ENCODE data around the gene PHEX.

The PHEX gene

GRCh38 chrX:22093550-22093949 lies 61.4 kb downstream of the PHEX start:
- intact Hi-C loops (cut with DNase I): no loop called here
- DNase-seq: no peak

- intact Hi-C loops (cut with DNase I): no loop called here
- DNase-seq: no peak
Observed at GRCh38 chrX:22095286-22095685, 63.2 kb downstream of the PHEX start.

GRCh38 chrX:22095856-22096255 lies 63.7 kb downstream of the PHEX start:
- intact Hi-C loops (cut with DNase I): no loop called here
- DNase-seq: no peak

DNA sequence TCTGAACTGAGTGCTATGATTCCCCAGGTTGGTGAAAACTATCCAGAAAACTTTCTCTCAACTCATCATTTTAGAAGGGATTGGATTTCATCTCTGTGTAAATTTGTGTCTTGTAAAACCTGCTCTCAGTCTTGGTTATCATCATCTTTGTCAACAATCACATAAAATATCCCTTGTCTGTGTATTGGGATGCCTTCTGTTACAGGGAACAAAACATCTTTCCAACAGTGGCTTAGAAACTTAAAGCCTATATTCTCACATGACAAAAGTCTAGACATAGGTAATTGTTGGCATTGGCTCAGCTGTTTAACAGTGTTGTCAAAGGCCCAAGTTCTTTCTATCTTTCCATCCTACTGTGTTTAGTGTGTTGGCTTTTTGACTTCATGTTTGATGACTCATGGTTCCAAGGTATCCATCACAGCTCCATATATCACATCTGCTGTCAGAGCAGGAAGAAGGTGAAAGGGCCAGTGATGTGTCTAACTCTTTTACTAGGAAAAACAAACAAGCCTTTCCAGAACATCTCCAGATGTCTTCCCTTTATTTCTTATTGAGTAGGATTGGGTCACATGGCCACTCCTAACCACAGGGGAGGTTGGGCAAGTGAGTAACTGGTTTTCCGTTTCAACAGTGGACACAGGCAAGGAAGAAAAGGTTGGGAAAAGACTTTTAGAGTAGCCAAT lies 65.0 kb downstream of the PHEX start:
- intact Hi-C loops (cut with DNase I): no loop called here
- no peak for DNase-seq

- DNase-seq: no peak
- intact Hi-C loops (cut with DNase I): no loop called here
Observed at GRCh38 chrX:22105231-22105630, 73.1 kb downstream of the PHEX start.

GRCh38 chrX:22105971-22106370 lies 73.8 kb downstream of the PHEX start:
- no peak for DNase-seq
- intact Hi-C loops (cut with DNase I): no loop called here

DNA sequence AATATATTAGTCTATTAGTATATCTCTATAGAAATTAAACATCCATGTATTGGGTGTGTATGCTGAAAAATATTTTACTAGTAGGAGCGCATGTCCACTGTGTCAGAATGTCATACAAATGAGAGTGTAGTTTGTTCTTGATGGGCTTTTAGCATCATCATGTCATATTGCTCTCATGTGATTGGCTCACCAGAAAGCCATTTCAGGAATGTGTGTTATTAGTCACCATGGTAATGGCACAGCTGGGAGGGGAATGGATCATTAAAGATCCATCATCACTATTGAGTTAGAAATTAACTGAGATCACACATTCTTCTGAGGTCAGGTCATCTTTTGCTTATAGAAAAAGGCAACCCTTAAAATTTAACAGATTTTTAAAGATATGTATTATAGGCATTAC lies 77.3 kb downstream of the PHEX start:
- intact Hi-C loops (cut with DNase I): no loop called here
- no peak for DNase-seq

DNA sequence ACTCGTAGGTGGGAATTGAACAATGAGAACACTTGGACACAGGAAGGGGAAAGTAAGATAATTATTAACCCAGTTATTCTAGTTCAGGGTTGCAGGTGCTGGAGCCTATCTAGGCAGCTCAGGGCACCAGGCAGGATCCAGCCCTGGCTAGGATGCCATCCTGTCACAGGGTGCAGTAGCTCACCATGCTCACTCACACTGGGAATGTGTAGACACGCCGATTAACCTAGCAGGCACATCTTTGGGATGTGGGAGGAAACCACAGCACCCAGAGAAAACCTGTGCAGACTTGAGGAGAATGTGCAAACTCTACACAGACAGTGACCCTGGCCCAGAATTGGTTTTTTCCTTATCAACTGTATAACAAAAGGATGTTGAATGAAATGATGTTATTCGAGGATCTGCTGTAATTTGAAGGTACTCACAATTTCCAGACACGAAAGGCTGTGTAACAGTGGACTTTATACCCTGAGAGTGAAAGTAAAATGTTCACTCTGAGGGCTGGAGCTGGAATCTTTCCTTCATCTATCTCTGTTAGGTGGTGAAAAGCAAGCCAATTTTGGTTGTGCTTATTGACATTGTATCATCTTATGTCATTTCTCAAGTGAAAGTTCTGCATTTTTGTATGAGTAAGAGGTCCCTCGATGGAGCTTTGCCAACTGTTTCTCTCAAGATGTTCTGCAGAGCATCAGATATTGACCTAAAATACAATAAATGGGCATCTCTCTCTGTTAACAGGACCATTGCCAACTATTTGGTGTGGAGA lies 78.8 kb downstream of the PHEX start:
- no peak for DNase-seq
- intact Hi-C loops (cut with DNase I): no loop called here

DNA sequence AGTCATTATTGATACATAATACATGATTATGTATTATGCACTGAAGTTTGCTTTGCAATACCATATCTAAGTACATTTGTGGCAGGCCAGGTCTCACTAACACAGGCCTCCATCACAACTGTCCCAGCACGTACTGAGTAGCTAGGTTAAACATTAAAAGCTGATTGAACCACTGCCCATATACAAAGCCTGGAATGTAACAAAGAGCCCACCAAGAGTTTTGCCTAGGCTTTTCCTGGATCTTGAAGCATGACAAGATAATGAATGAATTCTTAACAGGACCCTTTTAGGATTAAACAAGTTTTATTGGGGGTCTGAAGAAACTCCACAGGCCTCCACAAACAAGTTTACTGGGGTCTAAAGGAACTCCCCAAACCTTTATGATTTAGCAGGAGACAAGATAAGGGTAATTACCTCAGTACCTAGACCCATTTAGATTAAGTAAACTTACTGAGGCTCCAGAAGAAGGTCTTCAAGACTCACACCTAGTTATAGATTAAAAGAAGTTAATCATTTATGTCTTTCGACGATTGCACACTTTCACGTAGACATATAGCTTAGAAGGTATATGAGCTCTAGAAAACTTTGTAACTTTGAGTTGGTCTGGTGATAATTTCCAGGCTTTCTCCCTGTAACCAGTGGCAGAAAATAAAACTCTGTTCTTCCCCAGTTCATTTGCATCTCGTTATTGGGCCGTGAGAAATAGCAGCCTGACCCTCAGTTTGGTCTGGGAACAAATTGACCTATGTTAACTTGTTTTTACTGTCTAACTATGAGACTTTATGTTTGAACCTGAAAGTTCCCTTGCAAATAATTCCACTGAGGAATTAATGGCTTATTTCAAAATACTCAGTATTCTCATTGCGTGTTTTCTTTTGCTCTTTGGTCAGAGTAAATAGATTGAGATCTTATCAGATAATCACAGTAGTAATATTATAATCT lies 84.8 kb downstream of the PHEX start:
- intact Hi-C loops (cut with DNase I): no loop called here
- DNase-seq: no peak

DNA sequence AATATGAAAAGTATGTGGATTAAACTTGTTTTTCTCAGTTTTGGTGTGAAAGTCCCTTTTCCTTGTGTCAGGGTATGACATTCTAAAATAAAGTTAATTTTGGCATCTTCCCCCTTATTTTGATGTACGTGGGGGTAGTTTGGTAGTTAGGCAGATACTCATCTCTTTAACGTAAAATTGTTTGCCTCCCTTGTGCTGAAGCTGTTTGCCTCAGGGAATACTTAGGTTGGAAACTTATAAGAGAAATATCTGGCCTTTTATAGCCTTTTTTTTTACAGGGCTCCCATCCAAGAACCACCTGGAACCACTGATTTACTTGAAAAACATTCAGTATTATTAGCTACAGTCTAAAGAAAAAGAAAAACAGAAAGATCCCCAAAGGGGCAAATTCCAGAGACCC lies 85.5 kb downstream of the PHEX start:
- intact Hi-C loops (cut with DNase I): no loop called here

DNA sequence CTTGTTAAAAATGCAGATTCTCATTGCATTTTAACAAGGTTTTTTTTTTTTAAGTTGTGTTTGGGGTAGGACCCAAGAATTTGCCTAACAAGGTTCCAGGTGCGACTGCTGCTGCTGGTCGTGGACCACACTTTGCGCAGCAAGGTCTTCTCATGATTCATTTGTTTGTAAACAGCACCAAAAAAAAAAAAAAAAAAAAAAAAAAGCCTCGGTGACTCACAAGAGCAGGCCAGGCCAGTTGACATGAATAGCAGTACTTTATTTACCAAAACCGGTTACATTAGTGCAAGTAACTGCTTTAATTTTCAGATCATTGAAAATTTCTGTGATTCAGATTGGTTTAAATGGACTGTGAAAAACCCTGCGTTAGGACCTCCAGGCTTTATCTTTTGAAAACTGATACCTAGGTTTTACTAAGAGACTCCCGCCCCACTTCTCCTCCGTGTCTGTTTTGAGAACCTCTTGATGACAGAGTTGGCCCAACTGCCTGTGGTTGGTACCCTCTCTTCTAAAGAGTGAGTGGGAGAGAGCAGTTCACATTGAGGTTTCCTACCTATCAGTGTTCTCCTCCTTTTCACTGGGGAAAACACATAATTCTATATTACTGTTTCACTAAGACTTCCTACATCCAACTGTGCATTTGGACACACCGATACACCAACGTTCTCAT lies 86.2 kb downstream of the PHEX start:
- no peak for DNase-seq
- intact Hi-C loops (cut with DNase I): no loop called here

More for the DNA sequence above, 85.5 kb downstream of the PHEX start:
- no peak for DNase-seq

GRCh38 chrX:22121161-22121560 lies 89.0 kb downstream of the PHEX start:
- intact Hi-C loops (cut with DNase I): no loop called here

DNA sequence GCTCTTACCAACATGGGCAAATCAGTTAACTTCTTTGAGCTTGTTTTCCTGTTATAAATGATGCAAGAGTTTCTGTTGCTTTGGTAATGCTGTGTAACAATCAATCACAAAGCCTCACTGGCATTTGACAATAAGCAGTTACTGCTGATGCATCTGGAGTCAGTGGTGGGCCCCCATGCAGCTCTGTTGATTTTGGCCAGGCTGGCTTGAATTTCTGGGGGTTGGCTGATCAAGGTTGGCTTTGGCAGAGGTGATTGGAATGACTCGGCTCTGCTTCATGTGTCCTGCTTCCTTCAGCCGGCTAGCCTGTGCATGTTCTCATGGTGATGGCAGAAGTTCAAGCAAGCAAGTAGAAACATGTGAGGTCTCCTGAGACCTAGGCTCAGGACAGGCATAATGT lies 90.4 kb downstream of the PHEX start:
- DNase-seq: no peak
- intact Hi-C loops (cut with DNase I): no loop called here

More at GRCh38 chrX:22121161-22121560, 89.0 kb downstream of the PHEX start:
- no peak for DNase-seq

DNA sequence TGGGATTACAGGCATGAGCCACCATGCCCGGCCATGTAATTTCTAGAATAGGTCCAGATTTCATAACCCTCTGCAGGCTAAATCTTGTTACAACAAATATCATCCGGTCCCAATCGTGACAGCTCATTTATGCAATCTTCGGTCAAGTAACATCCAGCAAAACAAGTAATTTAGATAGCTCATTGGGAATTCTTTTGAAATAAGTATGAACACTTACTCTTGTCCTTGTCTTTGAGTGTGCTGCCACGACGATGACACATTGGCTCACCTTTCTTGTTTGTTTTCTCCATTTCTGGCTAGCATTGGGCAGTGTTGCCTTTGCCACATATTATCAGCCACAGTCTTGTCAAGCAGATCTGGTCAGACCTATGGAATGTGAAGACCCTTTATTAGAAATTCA lies 92.0 kb downstream of the PHEX start:
- no peak for DNase-seq
- intact Hi-C loops (cut with DNase I): no loop called here

GRCh38 chrX:22125481-22125880 lies 93.4 kb downstream of the PHEX start:
- DNase-seq: no peak
- intact Hi-C loops (cut with DNase I): no loop called here

GRCh38 chrX:22126327-22126726 lies 94.2 kb downstream of the PHEX start:
- DNase-seq: no peak
- intact Hi-C loops (cut with DNase I): no loop called here

DNA sequence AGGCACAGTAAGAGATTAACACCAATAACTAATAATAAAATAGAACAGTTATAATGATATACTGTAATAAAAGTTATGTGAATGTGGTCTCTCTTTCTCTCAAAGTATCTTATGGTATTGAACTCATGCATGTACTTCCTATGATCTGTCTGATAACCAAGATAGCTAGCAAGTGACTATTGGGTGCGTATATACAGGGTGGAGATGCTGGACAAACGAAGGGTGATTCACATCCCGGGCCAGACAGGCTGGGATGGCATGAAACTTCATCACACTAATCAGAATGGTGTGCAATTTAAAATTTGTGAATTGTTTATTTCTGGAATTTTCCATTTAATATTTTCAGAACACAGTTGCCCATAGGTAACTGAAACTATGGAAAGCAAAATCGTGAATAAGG lies 96.8 kb downstream of the PHEX start:
- DNase-seq: no peak
- intact Hi-C loops (cut with DNase I): no loop called here

DNA sequence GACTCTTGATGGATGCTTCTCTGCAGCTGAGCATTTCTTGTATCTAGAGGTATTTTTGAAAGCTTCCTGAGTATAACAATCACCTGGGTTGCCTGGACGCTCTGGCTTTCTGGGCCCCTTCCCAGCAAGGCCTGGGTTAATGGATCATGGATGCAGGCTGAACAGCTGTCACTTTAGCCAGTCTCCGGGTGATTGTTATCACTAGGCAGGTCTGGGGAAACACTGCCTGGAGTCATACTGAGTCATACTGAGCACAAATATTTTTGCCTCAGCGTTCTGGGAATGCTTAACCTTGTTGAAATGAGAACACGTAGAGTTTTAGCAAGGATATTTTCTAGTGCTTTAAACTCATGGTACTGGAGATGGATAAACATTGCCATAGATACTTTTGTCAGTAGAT lies 102.6 kb downstream of the PHEX start:
- intact Hi-C loops (cut with DNase I): no loop called here
- DNase-seq: peak in 6 of 42 donors; percentile 1 to 44 (median 8)

- intact Hi-C loops (cut with DNase I): no loop called here
- peak in 7 of 42 donors; percentile 5 to 45 (median 25) for DNase-seq
Observed at GRCh38 chrX:22135171-22135711, 103.1 kb downstream of the PHEX start.

Data from head of caudate nucleus (tissue), 42 donors.